Gastrocnemius medialis (tissue), 4 donors: ENCODE measurements around the gene DISC1. TPM values are rescaled to one million over a fixed set of nuclear protein-coding genes. Genes with fewer than 3 reads are reported as not detected.

Source experiments
- ATAC-seq, 2 donors: fragments of 150-250 bp; one replicate each; pipeline ENCODE4 v1.9.1; 2016
- DNase-seq, 2 donors: peaks; one replicate each; pipeline ENCODE4 v3.0.0-alpha.2; 2019
- H3K27ac ChIP-seq, 4 donors: fragments of 200-600 bp; sonication (generic); 1 replicate in 1 of 4; 2 replicates in 3 of 4; pipeline ENCODE4 v1.5.1; 2016 to 2018; ENCODE audit warnings: mild to moderate bottlenecking in 2 of 4, moderate library complexity in 1 of 4
- H3K27me3 ChIP-seq, 3 donors: fragments of 200-600 bp; sonication (generic) in 2 of 3; 1 replicate in 1 of 3; 2 replicates in 2 of 3; pipeline versions ENCODE4 v1.5.1 to v1.6.0; 2016 to 2019; ENCODE audit warnings: mild to moderate bottlenecking in 1 of 3, moderate library complexity in 1 of 3
- H3K36me3 ChIP-seq, 2 donors: fragments of 200-600 bp; sonication (generic) in 1 of 2; one replicate each; pipeline ENCODE4 v1.5.1; 2017 to 2018
- H3K4me1 ChIP-seq, 2 donors: fragments of 200-600 bp; sonication (generic) in 1 of 2; one replicate each; pipeline ENCODE4 v1.5.1; 2016 to 2017; ENCODE audit warnings: mild to moderate bottlenecking in 2 of 2
- H3K4me3 ChIP-seq, 4 donors: fragments of 200-600 bp; sonication (generic) in 3 of 4; 1 replicate in 1 of 4; 2 replicates in 3 of 4; pipeline ENCODE4 v1.5.1; 2016 to 2019; ENCODE audit warnings: mild to moderate bottlenecking in 2 of 4
- H3K9me3 ChIP-seq, 3 donors: fragments of 200-600 bp; sonication (generic) in 2 of 3; 1 replicate in 1 of 3; 2 replicates in 2 of 3; pipeline ENCODE4 v1.5.1; 2016 to 2019
- CTCF ChIP-seq, 5 experiments: fragments of 450-650 bp in 3 of 5; fragments of 200-600 bp in 2 of 5; sonication (generic) in 2 of 5; IDR thresholded peaks in 4 of 5; conservative IDR thresholded peaks in 1 of 5; 1 replicate in 4 of 5; 2 replicates in 1 of 5; pipeline ENCODE4 v1.5.1; 2016 to 2019; ENCODE audit warnings: antibody characterized with exemption in 5 of 5, mild to moderate bottlenecking in 3 of 5, moderate library complexity in 3 of 5
- POLR2A ChIP-seq, 2 donors: fragments of 450-650 bp; IDR thresholded peaks; one replicate each; pipeline ENCODE4 v1.6.1; 2017; ENCODE audit warnings: antibody characterized with exemption in 2 of 2, mild to moderate bottlenecking in 2 of 2, moderate library complexity in 2 of 2
- in situ Hi-C, 4 donors: fragments of 200-750 bp; cut with MboI; loops; one replicate each; pipeline versions ENCODE4 v1.15.0 to v1.8.0; 2017; ENCODE audit warnings: low sequenced_read_pairs in 4 of 4
- intact Hi-C: fragments of 100-400 bp; cut with DNase I; formaldehyde crosslinking; loops from one replicate; pipeline ENCODE4 v1.15.1; 2023; ENCODE audit warnings: low total_unique reads
- total RNA-seq, 4 donors: library from RNA; depleted of rRNA; stranded (reverse); fragments of >200 nt; gene quantifications; one replicate each; pipeline versions ENCODE4 v1.1.0 to v1.2.3, GENCODE V29; 2016

The DISC1 gene
- total RNA-seq, 4 donors from 2014 or later: 2.3 to 5.8 (median 2.6) TPM

GRCh38 chr1:231829332-231829731 lies 202.7 kb downstream of the DISC1 start:
- in situ Hi-C loops (no loop called here), intact Hi-C loops (no loop called here)
- H3K27me3 ChIP-seq: no peaks in the 10 kb centered on the region
- DNase-seq (no peak), ATAC-seq (no peak)
- H3K36me3 ChIP-seq: no peaks in the 10 kb centered on the region
- no peak overlapping the region for H3K4me3 ChIP-seq
- TF ChIP-seq POLR2A (IDR thresholded peaks at IDR 0.05) (no peak), CTCF (IDR thresholded peaks at IDR 0.05 in 4 of 5, conservative IDR thresholded peaks at IDR 0.05 in 1 of 5) (no peak)
- H3K27ac ChIP-seq: no peak overlapping the region
- H3K4me1 ChIP-seq: peaks cover 4% of the 10 kb centered on the region in 2 donors
- H3K9me3 ChIP-seq: no peaks in the 10 kb centered on the region

- H3K4me1 ChIP-seq: no peaks in the 10 kb centered on the region
- H3K27ac ChIP-seq: no peak overlapping the region
- H3K27me3 ChIP-seq: no peaks in the 10 kb centered on the region
- no peak for DNase-seq
- no peaks in the 10 kb centered on the region for H3K36me3 ChIP-seq
- H3K4me3 ChIP-seq: no peak overlapping the region
- intact Hi-C loops (no loop called here), in situ Hi-C loops (no loop called here)
- no peak for ATAC-seq
- H3K9me3 ChIP-seq: no peaks in the 10 kb centered on the region
- TF ChIP-seq CTCF (IDR thresholded peaks at IDR 0.05 in 4 of 5, conservative IDR thresholded peaks at IDR 0.05 in 1 of 5) (no peak), POLR2A (IDR thresholded peaks at IDR 0.05) (no peak)
These were observed 209.8 kb downstream of the DISC1 start for GRCh38 chr1:231836227-231836893.

- H3K4me1 ChIP-seq: no peaks in the 10 kb centered on the region
- TF ChIP-seq CTCF (IDR thresholded peaks at IDR 0.05 in 4 of 5, conservative IDR thresholded peaks at IDR 0.05 in 1 of 5) (no peak), POLR2A (IDR thresholded peaks at IDR 0.05) (no peak)
- ATAC-seq: no peak
These were observed 211.9 kb downstream of the DISC1 start for GRCh38 chr1:231838521-231838920.

GRCh38 chr1:231839999-231840398 lies 213.4 kb downstream of the DISC1 start:
- DNase-seq: no peak
- intact Hi-C loops: no loop called here
- Histone ChIP-seq H3K27me3 (no peaks in the 10 kb centered on the region), H3K27ac (no peak overlapping the region), H3K4me3 (no peak overlapping the region), H3K9me3 (no peaks in the 10 kb centered on the region), H3K4me1 (no peaks in the 10 kb centered on the region), H3K36me3 (no peaks in the 10 kb centered on the region)
- TF ChIP-seq POLR2A (IDR thresholded peaks at IDR 0.05): no peak
- TF ChIP-seq CTCF (IDR thresholded peaks at IDR 0.05 in 4 of 5, conservative IDR thresholded peaks at IDR 0.05 in 1 of 5): no peak
- in situ Hi-C loops: no loop called here
- no peak for ATAC-seq

More at GRCh38 chr1:231838521-231838920, 211.9 kb downstream of the DISC1 start:
- Histone ChIP-seq H3K4me3 (no peak overlapping the region), H3K27ac (no peak overlapping the region), H3K9me3 (no peaks in the 10 kb centered on the region), H3K27me3 (no peaks in the 10 kb centered on the region), H3K36me3 (no peaks in the 10 kb centered on the region)
- in situ Hi-C loops (no loop called here), intact Hi-C loops (no loop called here)
- no peak for DNase-seq
